ENCODE results near the gene ACHE. TPM values are rescaled to one million over a fixed set of nuclear protein-coding genes. Genes with fewer than 3 reads are reported as not detected.

ACHE gene
- total RNA-seq, 1 donor from 2014 or later: 0.16 TPM

DNA sequence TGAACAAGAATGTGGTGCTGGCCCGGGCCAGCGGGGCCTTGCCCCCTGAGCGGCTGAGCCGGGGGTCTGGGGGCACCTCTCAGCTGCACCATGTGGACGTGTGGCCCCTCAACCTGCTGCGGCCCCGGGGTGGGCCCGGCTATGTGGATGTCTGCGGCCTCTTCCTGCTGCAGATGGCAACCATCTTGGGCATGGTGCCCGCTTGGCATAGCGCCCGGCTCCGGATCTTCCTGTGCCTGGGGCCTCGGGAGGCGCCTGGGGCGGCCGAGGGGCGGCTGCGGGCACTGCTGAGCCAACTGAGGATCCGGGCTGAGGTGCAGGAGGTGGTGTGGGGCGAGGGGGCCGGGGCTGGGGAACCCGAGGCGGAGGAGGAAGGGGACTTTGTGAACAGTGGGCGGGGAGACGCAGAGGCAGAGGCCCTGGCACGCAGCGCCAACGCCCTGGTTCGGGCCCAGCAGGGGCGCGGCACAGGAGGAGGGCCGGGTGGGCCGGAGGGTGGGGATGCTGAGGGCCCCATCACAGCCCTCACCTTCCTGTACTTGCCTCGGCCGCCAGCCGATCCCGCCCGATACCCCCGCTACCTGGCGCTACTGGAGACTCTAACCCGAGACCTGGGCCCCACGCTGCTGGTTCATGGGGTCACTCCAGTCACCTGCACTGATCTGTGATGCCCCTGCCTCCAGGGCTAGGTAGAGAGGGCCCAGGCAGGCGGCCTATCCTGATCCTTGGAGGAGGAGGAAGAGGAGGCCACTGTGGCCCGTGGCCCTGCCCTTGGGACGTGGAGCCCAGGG is 29.6 kb downstream of the ACHE start:
- ChIA-PET POLR2A (interaction anchor here (0.6 to 1.5 kb wide), 5 partner anchors 9 to 437 kb away, joined by 3 to 9 read pairs (median 4); partner anchors contain the start of genes SLC12A9, SRRT and ZCWPW1), CTCF (no interaction called here)
- Mint-ChIP-seq H3K9me3 (no peaks in the 10 kb centered on the region), H3K27me3 (no peaks in the 10 kb centered on the region), H3K4me3 (peak overlapping the region; percentile 85), H3K4me1 (peaks cover 22% of the 10 kb centered on the region), H3K27ac (peak overlapping the region; percentile 59), H3K36me3 (ENCODE audit: low read depth) (peaks cover 34% of the 10 kb centered on the region)
- intact Hi-C loops (cut with micrococcal nuclease): no loop called here
- no peak for DNase-seq
- TF ChIP-seq, protein P1, sequence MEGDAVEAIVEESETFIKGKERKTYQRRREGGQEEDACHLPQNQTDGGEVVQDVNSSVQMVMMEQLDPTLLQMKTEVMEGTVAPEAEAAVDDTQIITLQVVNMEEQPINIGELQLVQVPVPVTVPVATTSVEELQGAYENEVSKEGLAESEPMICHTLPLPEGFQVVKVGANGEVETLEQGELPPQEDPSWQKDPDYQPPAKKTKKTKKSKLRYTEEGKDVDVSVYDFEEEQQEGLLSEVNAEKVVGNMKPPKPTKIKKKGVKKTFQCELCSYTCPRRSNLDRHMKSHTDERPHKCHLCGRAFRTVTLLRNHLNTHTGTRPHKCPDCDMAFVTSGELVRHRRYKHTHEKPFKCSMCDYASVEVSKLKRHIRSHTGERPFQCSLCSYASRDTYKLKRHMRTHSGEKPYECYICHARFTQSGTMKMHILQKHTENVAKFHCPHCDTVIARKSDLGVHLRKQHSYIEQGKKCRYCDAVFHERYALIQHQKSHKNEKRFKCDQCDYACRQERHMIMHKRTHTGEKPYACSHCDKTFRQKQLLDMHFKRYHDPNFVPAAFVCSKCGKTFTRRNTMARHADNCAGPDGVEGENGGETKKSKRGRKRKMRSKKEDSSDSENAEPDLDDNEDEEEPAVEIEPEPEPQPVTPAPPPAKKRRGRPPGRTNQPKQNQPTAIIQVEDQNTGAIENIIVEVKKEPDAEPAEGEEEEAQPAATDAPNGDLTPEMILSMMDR (IDR thresholded peaks at IDR 0.05): no peak
- ATAC-seq (ENCODE audit: low read depth): peak; percentile 57

DNA sequence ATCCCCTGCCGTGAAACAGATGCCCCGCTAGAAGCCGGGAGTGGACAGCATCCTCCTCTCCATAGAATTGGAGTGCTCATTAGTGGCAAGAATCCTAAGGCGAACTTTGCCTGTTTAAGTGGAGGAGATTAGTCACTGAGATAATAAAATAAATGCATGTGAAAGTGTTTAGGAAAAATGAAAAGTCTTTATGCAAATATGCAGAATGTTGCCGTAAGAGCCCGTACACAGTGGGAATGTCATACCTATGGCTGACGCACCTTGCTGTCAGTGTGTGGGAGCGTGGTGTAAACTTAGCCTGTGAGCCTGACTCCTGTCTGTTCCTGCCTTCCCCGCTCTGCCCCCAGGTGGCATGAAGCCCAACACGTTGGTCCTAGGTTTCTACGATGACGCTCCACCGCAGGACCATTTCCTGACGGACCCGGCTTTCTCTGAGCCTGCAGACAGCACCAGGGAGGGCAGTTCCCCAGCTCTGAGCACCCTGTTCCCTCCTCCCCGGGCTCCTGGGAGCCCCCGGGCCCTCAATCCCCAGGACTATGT is 30.2 kb downstream of the ACHE start:
- Mint-ChIP-seq H3K27me3 (no peaks in the 10 kb centered on the region), H3K27ac (peak overlapping the region; percentile 53), H3K36me3 (ENCODE audit: low read depth) (peaks cover 38% of the 10 kb centered on the region), H3K4me3 (no peak overlapping the region), H3K9me3 (no peaks in the 10 kb centered on the region), H3K4me1 (peaks cover 22% of the 10 kb centered on the region)
- TF ChIP-seq, protein P1 (IDR thresholded peaks at IDR 0.05): no peak
- POLR2A ChIA-PET: interaction anchor here (0.6 to 1.3 kb wide), 2 partner anchors 9 to 13 kb away, joined by 3 to 4 read pairs; partner anchors contain the start of genes SLC12A9 and SRRT
- intact Hi-C loops (cut with micrococcal nuclease): no loop called here
- CTCF ChIA-PET: no interaction called here
- DNase-seq: no peak
- no peak for ATAC-seq (ENCODE audit: low read depth)

DNA sequence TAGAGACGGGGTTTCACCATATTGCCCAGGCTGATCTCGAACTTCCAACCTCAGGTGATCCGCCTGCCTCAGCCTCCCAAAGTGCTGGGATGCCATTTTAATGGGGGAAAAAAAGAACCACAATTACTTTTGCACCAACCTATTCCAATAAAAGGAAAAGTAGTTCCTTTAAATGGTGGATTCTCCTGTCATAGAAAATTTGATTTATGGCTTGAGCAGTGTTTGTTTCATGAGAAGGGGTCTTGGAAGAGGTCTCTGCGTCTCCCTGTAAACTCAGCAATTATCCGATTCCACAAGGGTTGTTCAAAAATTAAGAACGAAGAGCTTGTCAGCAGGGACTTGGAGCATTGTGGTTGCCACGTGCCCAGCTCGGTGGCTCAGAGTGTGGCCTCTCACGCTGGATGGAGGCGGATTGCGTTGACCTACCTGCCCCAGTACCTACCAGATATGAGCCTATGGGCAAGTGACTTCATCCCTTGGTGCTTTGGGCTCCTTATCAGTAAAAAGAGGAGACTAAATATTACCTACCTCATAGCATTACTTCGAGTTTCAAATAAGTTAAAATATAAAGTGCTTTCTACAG is 31.3 kb downstream of the ACHE start:
- peaks cover 48% of the 10 kb centered on the region for H3K36me3 Mint-ChIP-seq (ENCODE audit: low read depth)
- H3K27me3 Mint-ChIP-seq: no peaks in the 10 kb centered on the region
- H3K9me3 Mint-ChIP-seq: no peaks in the 10 kb centered on the region
- H3K4me1 Mint-ChIP-seq: peaks cover 22% of the 10 kb centered on the region
- no peak overlapping the region for H3K27ac Mint-ChIP-seq
- no peak overlapping the region for H3K4me3 Mint-ChIP-seq
- ATAC-seq (ENCODE audit: low read depth) (no peak), DNase-seq (no peak)
- CTCF ChIA-PET: interaction anchor here (1.1 kb wide), 1 partner anchor 213 kb away, joined by 3 read pairs; no protein-coding TSS in a partner anchor
- POLR2A ChIA-PET: interaction anchor here (1.4 kb wide), 1 partner anchor 10 kb away, joined by 5 read pairs; no protein-coding TSS in a partner anchor
- TF ChIP-seq, protein P1 (IDR thresholded peaks at IDR 0.05): no peak
- intact Hi-C loops (cut with micrococcal nuclease): no loop called here

DNA sequence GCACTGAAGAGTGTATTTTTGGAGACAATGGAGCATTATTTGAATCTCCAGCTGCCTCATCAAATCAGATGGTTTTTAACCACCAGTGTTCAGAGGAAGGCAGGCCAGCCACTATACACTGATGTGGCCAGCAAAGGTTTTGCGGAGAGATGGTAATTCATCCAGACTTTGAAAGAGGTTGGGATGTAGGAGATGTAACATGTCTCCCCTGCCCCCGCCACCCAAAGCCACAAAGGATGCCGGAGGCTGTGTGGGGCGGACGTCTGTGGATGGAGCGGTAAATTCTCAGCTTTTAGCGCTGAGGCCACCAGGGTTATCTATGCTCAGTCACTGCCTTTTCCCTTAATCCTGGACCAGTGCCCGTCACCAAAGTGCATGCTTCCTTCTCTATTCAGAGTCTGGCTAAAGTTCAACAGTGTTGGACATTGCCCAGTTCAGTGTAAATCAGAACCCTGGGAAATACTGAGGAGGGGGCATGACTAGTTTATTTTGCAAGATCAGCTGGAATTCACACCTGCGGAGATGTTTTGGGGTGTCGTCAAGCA is 32.2 kb downstream of the ACHE start:
- no peaks in the 10 kb centered on the region for H3K9me3 Mint-ChIP-seq
- peaks cover 57% of the 10 kb centered on the region for H3K36me3 Mint-ChIP-seq (ENCODE audit: low read depth)
- ATAC-seq (ENCODE audit: low read depth) (no peak), DNase-seq (no peak)
- peaks cover 22% of the 10 kb centered on the region for H3K4me1 Mint-ChIP-seq
- POLR2A ChIA-PET: interaction anchor here (1.4 kb wide), 1 partner anchor 9 kb away, joined by 5 read pairs; no protein-coding TSS in a partner anchor
- TF ChIP-seq, protein P1 (IDR thresholded peaks at IDR 0.05): no peak
- H3K4me3 Mint-ChIP-seq: no peak overlapping the region
- CTCF ChIA-PET: no interaction called here
- H3K27me3 Mint-ChIP-seq: no peaks in the 10 kb centered on the region
- H3K27ac Mint-ChIP-seq: no peak overlapping the region
- intact Hi-C loops (cut with micrococcal nuclease): no loop called here

DNA sequence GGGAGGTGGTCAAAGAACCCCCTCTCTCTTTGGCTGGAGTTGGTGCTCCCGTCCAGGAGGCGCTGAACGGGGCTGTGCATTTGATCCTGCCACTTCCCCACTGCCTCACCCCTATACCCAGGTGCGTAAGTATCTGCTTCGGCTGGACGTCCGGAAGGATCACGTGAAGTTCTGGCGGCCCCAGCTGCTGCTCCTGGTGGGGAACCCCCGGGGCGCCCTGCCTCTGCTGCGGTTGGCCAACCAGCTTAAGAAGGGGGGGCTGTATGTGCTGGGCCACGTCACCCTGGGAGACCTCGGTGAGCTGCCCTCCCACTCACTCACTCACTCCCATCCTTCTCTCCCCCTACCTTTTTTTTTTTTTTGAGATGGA is 34.1 kb downstream of the ACHE start:
- Mint-ChIP-seq H3K36me3 (ENCODE audit: low read depth) (peaks cover 64% of the 10 kb centered on the region), H3K27me3 (no peaks in the 10 kb centered on the region), H3K4me3 (no peak overlapping the region), H3K9me3 (no peaks in the 10 kb centered on the region), H3K27ac (no peak overlapping the region), H3K4me1 (peaks cover 7% of the 10 kb centered on the region)
- intact Hi-C loops (cut with micrococcal nuclease): no loop called here
- ChIA-PET CTCF (interaction anchor here (1.3 kb wide), 1 partner anchor 9 kb away, joined by 3 read pairs; the partner anchor contains the start of gene SLC12A9), POLR2A (no interaction called here)
- ATAC-seq (ENCODE audit: low read depth) (no peak), DNase-seq (no peak)
- TF ChIP-seq, protein P1 (IDR thresholded peaks at IDR 0.05): no peak
